HepG2 (cell line): Measurements from ENCODE around the gene KDM8. TPM values are rescaled to one million over a fixed set of nuclear protein-coding genes. Genes with fewer than 3 reads are reported as not detected.

Source experiments
- BHLHE40 ChIP-seq: IDR thresholded peaks from 2 replicates; pipeline ENCODE4 v1.6.1; 2011; ENCODE audit warnings: low read length, improper control_type of control experiment
- CCDC6 ChIP-seq: sonication (generic); formaldehyde crosslinking; IDR thresholded peaks from 2 replicates; pipeline ENCODE4 v1.8.1; 2022; ENCODE audit warnings: mild to moderate bottlenecking, missing genetic modification reagents, moderate library complexity
- GATAD2A ChIP-seq: IDR thresholded peaks from 2 replicates; pipeline ENCODE4 v1.6.1; 2016
- HNF4G ChIP-seq, 2 experiments: sonication (generic) in 1 of 2; formaldehyde crosslinking in 1 of 2; IDR thresholded peaks; 2 replicates each; pipeline versions ENCODE4 v1.4.0 to v1.6.1; 2011 to 2020; ENCODE audit warnings: borderline replicate concordance in 2 of 2, low read depth in 2 of 2, mild to moderate bottlenecking in 2 of 2, low read length in 1 of 2, missing genetic modification reagents in 1 of 2, moderate library complexity in 1 of 2
- MED1 ChIP-seq: sonication (generic); formaldehyde crosslinking; IDR thresholded peaks from 2 replicates; pipeline ENCODE4 v1.4.0; 2020; ENCODE audit warnings: missing genetic modification reagents
- MYC ChIP-seq: sonication (generic); formaldehyde crosslinking; IDR thresholded peaks from 2 replicates; pipeline ENCODE4 v1.9.0; 2021; ENCODE audit warnings: missing genetic modification reagents, borderline replicate concordance
- NRL ChIP-seq: sonication (generic); formaldehyde crosslinking; IDR thresholded peaks from 2 replicates; pipeline ENCODE4 v1.5.0; 2020; ENCODE audit warnings: missing genetic modification reagents, mild to moderate bottlenecking, moderate library complexity, borderline replicate concordance
- RBM39 ChIP-seq: fragments of 200-400 bp; formaldehyde crosslinking; IDR thresholded peaks from one replicate; pipeline ENCODE4 v1.6.1; 2018; ENCODE audit warnings: antibody characterized with exemption, mild to moderate bottlenecking, low read depth, low read length; ENCODE audit not compliant: poor library complexity, severe bottlenecking
- RFX3 ChIP-seq: IDR thresholded peaks from 2 replicates; pipeline ENCODE4 v1.6.1; 2016; ENCODE audit warnings: missing biosample characterization, missing genetic modification reagents
- SPEN ChIP-seq: sonication (generic); formaldehyde crosslinking; IDR thresholded peaks from 2 replicates; pipeline ENCODE4 v1.5.1; 2020; ENCODE audit warnings: low read depth, mild to moderate bottlenecking, missing genetic modification reagents
- SSRP1 ChIP-seq: IDR thresholded peaks from 2 replicates; pipeline ENCODE4 v1.6.1; 2016; ENCODE audit warnings: control low read depth
- YEATS4 ChIP-seq: sonication (generic); formaldehyde crosslinking; IDR thresholded peaks from 2 replicates; pipeline ENCODE4 v1.4.0; 2020; ENCODE audit warnings: missing genetic modification reagents, borderline replicate concordance
- ZBTB38 ChIP-seq: sonication (generic); formaldehyde crosslinking; IDR thresholded peaks from 2 replicates; pipeline ENCODE4 v1.5.1; 2020; ENCODE audit warnings: mild to moderate bottlenecking, missing genetic modification reagents
- ZFP91 ChIP-seq: sonication (generic); formaldehyde crosslinking; IDR thresholded peaks from 2 replicates; pipeline ENCODE4 v1.9.0; 2022; ENCODE audit warnings: missing genetic modification reagents, mild to moderate bottlenecking, borderline replicate concordance
- ZMYM3 ChIP-seq: sonication (generic); formaldehyde crosslinking; IDR thresholded peaks from 2 replicates; pipeline ENCODE4 v1.5.1; 2020; ENCODE audit warnings: mild to moderate bottlenecking, missing genetic modification reagents
- ZNF225 ChIP-seq: sonication (generic); formaldehyde crosslinking; IDR thresholded peaks from 2 replicates; pipeline ENCODE4 v1.4.0; 2020; ENCODE audit warnings: mild to moderate bottlenecking, missing genetic modification reagents
- ZNF383 ChIP-seq: sonication (generic); formaldehyde crosslinking; IDR thresholded peaks from 2 replicates; pipeline ENCODE4 v1.4.0; 2020; ENCODE audit warnings: missing genetic modification reagents, mild to moderate bottlenecking, borderline replicate concordance
- ZNF512B ChIP-seq: sonication (generic); formaldehyde crosslinking; IDR thresholded peaks from 2 replicates; pipeline ENCODE4 v1.5.1; 2020; ENCODE audit warnings: missing genetic modification reagents, mild to moderate bottlenecking, borderline replicate concordance
- ZNF614 ChIP-seq: IDR thresholded peaks from 2 replicates; pipeline ENCODE4 v1.6.1; 2018; ENCODE audit warnings: missing biosample characterization, missing genetic modification reagents, inconsistent platforms, borderline replicate concordance
- polyA plus RNA-seq, 8 experiments: library from polyadenylated mRNA; depleted of rRNA in 3 of 8; stranded (reverse) in 7 of 8; unstranded in 1 of 8; fragments of >200 nt; fragmentation: Illumina TruSeq in 4 of 8; extraction: Trizol in 4 of 8; gene quantifications; 2 replicates each; pipeline versions ENCODE4 v1.2.1 to v1.2.3, GENCODE V29; 2011 to 2016; ENCODE audit warnings: low read depth in 4 of 8, missing spikeins in 1 of 8, mixed read lengths in 1 of 8; ENCODE audit not compliant: insufficient read depth in 1 of 8
- total RNA-seq, 5 experiments: library from RNA; depleted of rRNA; stranded (reverse); fragments of >200 nt; fragmentation: Illumina TruSeq; extraction: Trizol; gene quantifications; 2 replicates each; pipeline ENCODE4 v1.2.3, GENCODE V29; 2016; ENCODE audit warnings: low read depth in 1 of 5
- TF ChIP-seq, protein P1 (sequence below): sonication (generic); formaldehyde crosslinking; IDR thresholded peaks from 2 replicates; pipeline ENCODE4 v1.5.0; 2020; ENCODE audit warnings: mild to moderate bottlenecking, missing genetic modification reagents, moderate library complexity
- TF ChIP-seq, protein P2 (sequence below): IDR thresholded peaks from 2 replicates; pipeline ENCODE4 v1.6.1; 2018; ENCODE audit warnings: missing genetic modification reagents, mild to moderate bottlenecking, missing compliant biosample characterization

Gene KDM8
- total and polyA plus RNA-seq, 2 of the 13 experiments (the other 11 are each of a cell fraction or from before 2014, with no cell fraction given) = 3.3 to 8.6 TPM

GRCh38 chr16:27154705-27155521 is 48.4 kb upstream of the KDM8 start (continued):
- TF ChIP-seq NRL (CRISPR knock-in tag) = peak; percentile 21; the same call in 1 of the 2 replicates
- TF ChIP-seq MYC (CRISPR knock-in tag) = peak; percentile 67; the same call in 1 of the 2 replicates
- TF ChIP-seq, protein P1, sequence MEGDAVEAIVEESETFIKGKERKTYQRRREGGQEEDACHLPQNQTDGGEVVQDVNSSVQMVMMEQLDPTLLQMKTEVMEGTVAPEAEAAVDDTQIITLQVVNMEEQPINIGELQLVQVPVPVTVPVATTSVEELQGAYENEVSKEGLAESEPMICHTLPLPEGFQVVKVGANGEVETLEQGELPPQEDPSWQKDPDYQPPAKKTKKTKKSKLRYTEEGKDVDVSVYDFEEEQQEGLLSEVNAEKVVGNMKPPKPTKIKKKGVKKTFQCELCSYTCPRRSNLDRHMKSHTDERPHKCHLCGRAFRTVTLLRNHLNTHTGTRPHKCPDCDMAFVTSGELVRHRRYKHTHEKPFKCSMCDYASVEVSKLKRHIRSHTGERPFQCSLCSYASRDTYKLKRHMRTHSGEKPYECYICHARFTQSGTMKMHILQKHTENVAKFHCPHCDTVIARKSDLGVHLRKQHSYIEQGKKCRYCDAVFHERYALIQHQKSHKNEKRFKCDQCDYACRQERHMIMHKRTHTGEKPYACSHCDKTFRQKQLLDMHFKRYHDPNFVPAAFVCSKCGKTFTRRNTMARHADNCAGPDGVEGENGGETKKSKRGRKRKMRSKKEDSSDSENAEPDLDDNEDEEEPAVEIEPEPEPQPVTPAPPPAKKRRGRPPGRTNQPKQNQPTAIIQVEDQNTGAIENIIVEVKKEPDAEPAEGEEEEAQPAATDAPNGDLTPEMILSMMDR = peak; percentile 95
- TF ChIP-seq YEATS4 = peak; percentile 59
- TF ChIP-seq ZBTB38 (CRISPR knock-in tag) = 0 out of 2 replicates have a peak, but pooled peaks have one; percentile 34
- peak; percentile 44 for TF ChIP-seq RBM39
- no peak for TF ChIP-seq CCDC6
- TF ChIP-seq RFX3 (CRISPR knock-in tag) = no peak
- peak; percentile 66; the same call in 1 of the 2 replicates for TF ChIP-seq ZMYM3 (CRISPR knock-in tag)
- 0 out of 2 replicates have a peak, but pooled peaks have one; percentile 72 for TF ChIP-seq SSRP1 (CRISPR knock-in tag)
- no peak for TF ChIP-seq ZNF614
- peak; percentile 33; the same call in 1 of the 2 replicates for TF ChIP-seq MED1
- peak; percentile 14; the same call in 1 of the 2 replicates for TF ChIP-seq GATAD2A (CRISPR knock-in tag)
- TF ChIP-seq ZNF225 (CRISPR knock-in tag) = no peak
- 0 out of 2 replicates have a peak, but pooled peaks have one; percentile 49 for TF ChIP-seq ZNF512B
- TF ChIP-seq SPEN (CRISPR knock-in tag) = peak; percentile 53; the same call in 1 of the 2 replicates
- TF ChIP-seq ZNF383 = 0 out of 2 replicates have a peak, but pooled peaks have one; percentile 71
- TF ChIP-seq, protein P2, sequence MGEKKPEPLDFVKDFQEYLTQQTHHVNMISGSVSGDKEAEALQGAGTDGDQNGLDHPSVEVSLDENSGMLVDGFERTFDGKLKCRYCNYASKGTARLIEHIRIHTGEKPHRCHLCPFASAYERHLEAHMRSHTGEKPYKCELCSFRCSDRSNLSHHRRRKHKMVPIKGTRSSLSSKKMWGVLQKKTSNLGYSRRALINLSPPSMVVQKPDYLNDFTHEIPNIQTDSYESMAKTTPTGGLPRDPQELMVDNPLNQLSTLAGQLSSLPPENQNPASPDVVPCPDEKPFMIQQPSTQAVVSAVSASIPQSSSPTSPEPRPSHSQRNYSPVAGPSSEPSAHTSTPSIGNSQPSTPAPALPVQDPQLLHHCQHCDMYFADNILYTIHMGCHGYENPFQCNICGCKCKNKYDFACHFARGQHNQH (CRISPR knock-in tag) = 0 out of 2 replicates have a peak, but pooled peaks have one; percentile 51
- peak; percentile 46; the same call in 1 of the 2 replicates for TF ChIP-seq HNF4G (IDR thresholded peaks at IDR 0.05; ENCODE audit: borderline replicate concordance, low read depth, low read length)
- TF ChIP-seq HNF4G (CRISPR knock-in tag; IDR thresholded peaks at IDR 0.05; ENCODE audit: borderline replicate concordance, low read depth) = peak; percentile 76; the same call in 1 of the 2 replicates
- TF ChIP-seq ZFP91 (CRISPR knock-in tag) = peak; percentile 41
- TF ChIP-seq BHLHE40 = peak; percentile 12; the same call in 1 of the 2 replicates
